DOHH2 (cell line): ENCODE data around the gene CYP26B1.
A peak's percentile ranks its signal among the peaks of the same experiment; 100 is the strongest.

ENCODE experiments used
- H3F3A ChIP-seq: fragments of 200-600 bp; sonication (generic), shearing (Covaris generic); 2 replicates; pipeline ENCODE4 v1.6.0; 2016; ENCODE audit warnings: antibody characterized with exemption, mild to moderate bottlenecking; ENCODE audit not compliant: control insufficient read depth, insufficient read depth
- H3K27ac ChIP-seq: fragments of 200-600 bp; sonication (generic); 2 replicates; pipeline ENCODE4 v1.5.1; 2014; ENCODE audit warnings: low read depth, mild to moderate bottlenecking, low read length, moderate library complexity
- H3K27me3 ChIP-seq: fragments of 200-600 bp; sonication (generic); 2 replicates; pipeline ENCODE4 v1.6.1; 2014; ENCODE audit warnings: mild to moderate bottlenecking, low read length, mixed read lengths; ENCODE audit not compliant: control insufficient read depth
- H3K36me3 ChIP-seq: fragments of 200-600 bp; sonication (generic); 2 replicates; pipeline ENCODE4 v1.6.1; 2014; ENCODE audit warnings: mild to moderate bottlenecking, low read length, moderate library complexity, mixed read lengths; ENCODE audit not compliant: control insufficient read depth
- H3K4me1 ChIP-seq: fragments of 200-600 bp; sonication (generic); 2 replicates; pipeline ENCODE4 v1.6.1; 2014; ENCODE audit warnings: mild to moderate bottlenecking, low read length, mixed read lengths; ENCODE audit not compliant: control insufficient read depth
- H3K4me2 ChIP-seq: fragments of 200-600 bp; sonication (generic); 2 replicates; pipeline ENCODE4 v1.6.0; 2014; ENCODE audit warnings: mild to moderate bottlenecking, low read length, moderate library complexity
- H3K4me3 ChIP-seq: fragments of 200-600 bp; sonication (generic); 2 replicates; pipeline ENCODE4 v1.5.1; 2014; ENCODE audit warnings: mild to moderate bottlenecking, low read length, mixed read lengths
- H3K79me2 ChIP-seq: fragments of 200-600 bp; sonication (generic); 2 replicates; pipeline ENCODE4 v1.6.1; 2014; ENCODE audit warnings: mild to moderate bottlenecking, low read length, mixed read lengths; ENCODE audit not compliant: control insufficient read depth
- H3K9me2 ChIP-seq: fragments of 200-600 bp; sonication (generic); replicated peaks from 2 replicates; pipeline ENCODE4 v1.6.1; 2014; ENCODE audit warnings: mild to moderate bottlenecking, low read length, mixed read lengths; ENCODE audit not compliant: control insufficient read depth
- H3K9me3 ChIP-seq: fragments of 200-600 bp; sonication (generic); 2 replicates; pipeline ENCODE4 v1.6.1; 2014; ENCODE audit warnings: antibody characterized with exemption, low read length, mixed read lengths; ENCODE audit not compliant: control insufficient read depth, insufficient read depth
- H4K20me1 ChIP-seq: fragments of 200-600 bp; sonication (generic); 2 replicates; pipeline ENCODE4 v1.6.0; 2014; ENCODE audit warnings: low read depth, mild to moderate bottlenecking, antibody characterized with exemption, low read length, moderate library complexity; ENCODE audit not compliant: control insufficient read depth, insufficient read depth
- EZH2phosphoT487 ChIP-seq: fragments of 200-600 bp; sonication (generic); IDR thresholded peaks from 2 replicates; pipeline ENCODE4 v1.6.1; 2017; ENCODE audit warnings: borderline replicate concordance, mild to moderate bottlenecking, antibody characterized with exemption, low read length, moderate library complexity, mixed read lengths
- TF ChIP-seq, protein P1 (sequence below): fragments of 200-600 bp; sonication (generic); IDR thresholded peaks from one replicate; pipeline ENCODE4 v1.5.1; 2014; ENCODE audit warnings: antibody characterized with exemption, mild to moderate bottlenecking, low read depth, low read length; ENCODE audit not compliant: poor library complexity, severe bottlenecking

The CYP26B1 gene

DNA sequence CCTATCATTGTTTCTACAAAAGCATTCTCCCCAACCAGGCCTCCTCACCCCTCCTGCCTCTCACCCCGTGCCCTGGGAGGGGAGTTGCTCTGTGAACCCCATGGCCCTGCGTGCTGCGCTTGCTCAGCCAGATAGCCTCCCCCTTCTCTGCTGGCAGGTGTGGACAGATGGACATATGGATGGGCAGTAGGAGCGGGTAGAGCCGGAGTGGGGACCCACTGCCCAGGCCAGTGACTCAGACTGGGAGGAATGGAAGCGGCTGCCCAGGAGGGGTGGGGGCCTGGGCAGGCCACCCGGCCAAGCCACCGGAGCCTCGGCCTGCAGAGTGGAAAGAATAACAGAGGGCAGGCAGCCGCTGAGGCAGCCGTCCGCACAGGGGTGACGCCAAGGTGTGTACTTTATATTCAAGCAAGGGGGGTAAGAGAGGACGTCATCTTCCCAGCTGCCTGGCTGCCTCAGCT, 8.7 kb downstream of the CYP26B1 start:
- TF ChIP-seq, protein P1, sequence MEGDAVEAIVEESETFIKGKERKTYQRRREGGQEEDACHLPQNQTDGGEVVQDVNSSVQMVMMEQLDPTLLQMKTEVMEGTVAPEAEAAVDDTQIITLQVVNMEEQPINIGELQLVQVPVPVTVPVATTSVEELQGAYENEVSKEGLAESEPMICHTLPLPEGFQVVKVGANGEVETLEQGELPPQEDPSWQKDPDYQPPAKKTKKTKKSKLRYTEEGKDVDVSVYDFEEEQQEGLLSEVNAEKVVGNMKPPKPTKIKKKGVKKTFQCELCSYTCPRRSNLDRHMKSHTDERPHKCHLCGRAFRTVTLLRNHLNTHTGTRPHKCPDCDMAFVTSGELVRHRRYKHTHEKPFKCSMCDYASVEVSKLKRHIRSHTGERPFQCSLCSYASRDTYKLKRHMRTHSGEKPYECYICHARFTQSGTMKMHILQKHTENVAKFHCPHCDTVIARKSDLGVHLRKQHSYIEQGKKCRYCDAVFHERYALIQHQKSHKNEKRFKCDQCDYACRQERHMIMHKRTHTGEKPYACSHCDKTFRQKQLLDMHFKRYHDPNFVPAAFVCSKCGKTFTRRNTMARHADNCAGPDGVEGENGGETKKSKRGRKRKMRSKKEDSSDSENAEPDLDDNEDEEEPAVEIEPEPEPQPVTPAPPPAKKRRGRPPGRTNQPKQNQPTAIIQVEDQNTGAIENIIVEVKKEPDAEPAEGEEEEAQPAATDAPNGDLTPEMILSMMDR, result no peak
- no peak for TF ChIP-seq EZH2phosphoT487
- H3K4me1 ChIP-seq, result no peaks in the 10 kb centered on the region
- H3F3A ChIP-seq, result no peaks in the 10 kb centered on the region
- H3K4me2 ChIP-seq, result no peak overlapping the region
- H4K20me1 ChIP-seq, result no peaks in the 10 kb centered on the region
- H3K9me3 ChIP-seq, result no peaks in the 10 kb centered on the region
- H3K4me3 ChIP-seq, result no peak overlapping the region
- no peaks in the 10 kb centered on the region for H3K36me3 ChIP-seq
- no peaks in the 10 kb centered on the region for H3K9me2 ChIP-seq
- no peaks in the 10 kb centered on the region for H3K27me3 ChIP-seq
- no peaks in the 10 kb centered on the region for H3K79me2 ChIP-seq
- no peak overlapping the region for H3K27ac ChIP-seq

DNA sequence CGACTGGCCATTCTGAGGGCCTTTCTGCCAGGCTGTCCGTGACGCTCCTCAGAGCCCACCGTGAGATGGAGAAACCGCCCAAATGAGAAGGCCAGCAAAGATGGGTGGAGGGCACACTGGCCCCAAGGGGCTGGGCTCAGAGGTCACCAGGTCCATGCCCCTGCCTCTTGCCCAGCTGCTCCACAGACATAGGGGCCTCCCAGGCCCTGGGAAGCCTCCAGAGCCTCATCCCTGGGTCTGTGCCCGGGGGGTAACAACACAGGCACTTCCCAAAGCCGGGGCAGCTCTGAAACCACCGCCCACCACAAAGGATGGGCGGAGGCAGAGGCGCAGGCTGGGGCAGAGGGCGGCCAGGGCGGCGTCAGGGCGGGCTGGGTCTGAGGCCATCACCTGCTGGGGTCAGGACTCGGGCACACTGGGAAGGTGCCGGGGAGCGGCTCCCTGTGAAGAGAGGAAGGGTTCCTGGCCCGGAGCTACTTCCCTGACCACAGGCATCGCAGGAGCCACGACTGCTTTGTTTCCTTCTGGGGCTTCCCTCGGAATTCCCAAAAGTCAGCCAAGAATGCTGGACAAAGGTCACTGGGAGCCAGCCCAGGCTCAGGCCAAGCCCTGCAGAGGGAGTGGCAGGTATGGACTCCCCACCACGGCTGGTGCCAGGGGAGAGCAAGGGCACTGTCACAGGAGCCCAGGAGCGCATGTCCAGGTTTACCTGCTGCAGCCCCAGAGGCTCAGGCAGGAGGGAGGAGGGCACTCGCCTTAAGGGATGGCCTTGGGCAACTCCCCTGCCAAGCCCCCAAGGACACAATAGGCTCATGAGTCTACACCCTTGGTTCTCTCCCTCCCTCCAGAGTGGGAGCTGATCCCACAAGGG, 9.4 kb downstream of the CYP26B1 start:
- Histone ChIP-seq H3K36me3 (no peaks in the 10 kb centered on the region), H3K27me3 (no peaks in the 10 kb centered on the region), H3K4me3 (no peak overlapping the region), H3F3A (no peaks in the 10 kb centered on the region), H3K27ac (no peak overlapping the region), H3K9me3 (no peaks in the 10 kb centered on the region), H4K20me1 (no peaks in the 10 kb centered on the region), H3K9me2 (no peaks in the 10 kb centered on the region), H3K4me2 (no peak overlapping the region), H3K79me2 (no peaks in the 10 kb centered on the region), H3K4me1 (no peaks in the 10 kb centered on the region)
- TF ChIP-seq, protein P1, result no peak

DNA sequence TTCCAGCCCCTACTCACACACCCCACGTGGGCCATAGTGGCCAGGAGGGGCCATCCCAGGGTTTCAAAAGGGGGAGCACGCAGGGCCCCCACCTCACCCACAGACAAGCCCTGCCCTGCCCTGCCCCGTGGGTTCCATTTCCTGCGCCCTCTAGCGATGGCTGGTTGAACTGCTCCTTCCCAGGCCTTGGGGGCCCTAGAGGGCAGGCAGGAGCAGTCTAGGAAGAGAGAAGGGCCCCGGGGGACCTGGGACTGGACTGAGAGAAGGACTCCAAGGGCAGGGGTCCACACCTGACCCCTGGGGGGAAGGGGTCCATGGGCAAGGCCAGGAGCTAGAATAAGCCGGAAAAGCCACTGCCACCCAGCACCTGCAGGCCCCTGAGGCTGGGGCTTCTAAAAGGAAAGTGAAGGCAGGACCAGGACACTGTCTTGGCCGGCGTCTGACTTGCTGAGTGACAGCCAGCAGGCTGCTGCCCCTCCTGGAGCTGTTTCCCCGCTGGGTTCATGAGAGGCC, 10.1 kb downstream of the CYP26B1 start:
- no peaks in the 10 kb centered on the region for H4K20me1 ChIP-seq
- H3F3A ChIP-seq, result no peaks in the 10 kb centered on the region
- no peaks in the 10 kb centered on the region for H3K36me3 ChIP-seq
- no peaks in the 10 kb centered on the region for H3K27me3 ChIP-seq
- no peaks in the 10 kb centered on the region for H3K9me3 ChIP-seq
- H3K4me2 ChIP-seq, result no peak overlapping the region
- H3K4me1 ChIP-seq, result no peaks in the 10 kb centered on the region
- no peak overlapping the region for H3K27ac ChIP-seq
- H3K9me2 ChIP-seq, result no peaks in the 10 kb centered on the region
- no peak for TF ChIP-seq EZH2phosphoT487
- TF ChIP-seq, protein P1, result peak; percentile 92
- H3K79me2 ChIP-seq, result no peaks in the 10 kb centered on the region
- H3K4me3 ChIP-seq, result no peak overlapping the region
